ENCODE measurements around the gene PAGE4.

GRCh38 chrX:49862093-49862492 lies 33.0 kb downstream of the PAGE4 start:
- no peak for TF ChIP-seq EP300 (IDR thresholded peaks at IDR 0.05)
- TF ChIP-seq CTCF (IDR thresholded peaks at IDR 0.05), result no peak
